Measurements from ENCODE around the gene STPG3. TPM values are rescaled to one million over a fixed set of nuclear protein-coding genes. Genes with fewer than 3 reads are reported as not detected.

Gene STPG3
- total and polyA plus RNA-seq, 3 donors from 2014 or later = 14.6 to 58.9 (median 34.1) TPM

- Histone ChIP-seq H3K9me3 (no peaks in the 10 kb centered on the region), H3K27me3 (no peaks in the 10 kb centered on the region), H3K4me3 (no peak overlapping the region), H3K27ac (no peak overlapping the region), H3K4me1 (peaks cover 22% of the 10 kb centered on the region), H3K36me3 (ENCODE audit: low read depth, missing control alignments) (no peaks in the 10 kb centered on the region)
- TF ChIP-seq POLR2A (IDR thresholded peaks at IDR 0.05) (no peak), CTCF (IDR thresholded peaks at IDR 0.05) (no peak)
- no peak for DNase-seq
- intact Hi-C loops (cut with DNase I; ENCODE audit: low total_unique reads) = no loop called here
- 92 to 95% methylated on average over 9 to 36 of the region's 39 CpGs for WGBS, 2 donors
Observed at GRCh38 chr9:137272241-137273094, 21.4 kb downstream of the STPG3 start.

DNA sequence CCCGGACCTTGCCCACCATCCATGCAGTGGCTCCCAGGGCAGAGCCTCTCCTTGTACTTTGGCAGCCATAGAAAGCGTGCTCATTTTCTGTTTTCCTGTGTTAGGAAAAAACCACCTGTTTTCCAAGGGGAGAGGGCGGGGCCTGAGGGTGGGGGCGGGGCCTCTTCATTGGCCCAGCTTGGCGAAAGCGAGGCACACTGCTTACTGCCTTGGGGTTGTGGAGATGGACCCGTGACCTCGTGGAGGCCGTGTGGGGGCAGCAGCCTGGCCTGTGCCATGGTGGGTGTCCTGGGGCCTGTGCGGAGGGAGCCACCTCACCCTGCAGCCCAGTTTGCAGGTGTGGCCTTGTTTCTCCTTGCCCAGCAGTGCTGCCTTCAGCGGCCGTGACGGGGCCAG lies 22.0 kb downstream of the STPG3 start:
- H3K27ac ChIP-seq = no peak overlapping the region
- TF ChIP-seq CTCF (IDR thresholded peaks at IDR 0.05) (no peak), POLR2A (IDR thresholded peaks at IDR 0.05) (no peak)
- H3K4me1 ChIP-seq = peaks cover 22% of the 10 kb centered on the region
- no peak for DNase-seq
- H3K27me3 ChIP-seq = no peaks in the 10 kb centered on the region
- intact Hi-C loops (cut with DNase I; ENCODE audit: low total_unique reads) = no loop called here
- H3K36me3 ChIP-seq (ENCODE audit: low read depth, missing control alignments) = no peaks in the 10 kb centered on the region
- no peaks in the 10 kb centered on the region for H3K9me3 ChIP-seq
- 89 to 93% methylated on average over 9 to 13 of the region's 13 CpGs for WGBS, 2 donors
- H3K4me3 ChIP-seq = no peak overlapping the region

DNA sequence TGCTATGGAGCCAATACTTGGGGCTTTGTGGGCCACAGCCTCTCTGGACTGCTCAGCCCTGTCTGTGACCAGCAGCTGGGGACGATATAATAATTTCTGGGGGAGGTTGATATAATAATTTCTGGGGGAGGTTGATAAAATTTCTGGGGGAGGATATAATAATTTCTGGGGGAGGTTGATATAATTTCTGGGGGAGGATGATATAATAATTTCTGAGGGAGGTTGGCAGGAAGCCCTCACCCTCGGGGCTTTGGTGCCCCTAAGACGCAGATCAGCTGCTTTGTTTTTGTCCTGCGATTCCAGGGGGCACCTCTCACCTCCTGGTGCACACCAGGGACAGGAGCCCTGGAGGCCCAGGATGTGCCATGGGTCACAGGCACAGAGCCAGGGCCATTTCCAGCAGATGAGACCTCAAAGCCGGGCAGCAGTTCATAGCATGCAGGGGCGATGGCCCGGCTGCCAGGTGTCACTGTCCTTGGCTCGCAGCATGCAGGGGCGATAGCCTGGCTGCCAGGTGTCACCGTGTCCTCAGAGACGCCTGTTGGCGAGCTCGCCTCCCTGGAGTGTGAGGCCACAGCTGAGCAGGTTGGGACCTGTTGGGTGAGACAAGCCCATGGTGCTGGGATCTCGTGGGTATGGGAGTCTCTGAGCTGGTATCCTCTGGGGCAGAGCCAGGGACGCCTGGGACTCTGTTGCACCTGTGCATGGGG lies 22.7 kb downstream of the STPG3 start:
- DNase-seq = no peak
- no peak overlapping the region for H3K27ac ChIP-seq

GRCh38 chr9:137275203-137275587 lies 24.1 kb downstream of the STPG3 start:
- no peak for DNase-seq
- WGBS, 2 donors = 87 to 92% methylated on average over 10 of the region's 10 CpGs
- peaks cover 12% of the 10 kb centered on the region for H3K4me1 ChIP-seq
- intact Hi-C loops (cut with DNase I; ENCODE audit: low total_unique reads) = no loop called here
- H3K27ac ChIP-seq = no peak overlapping the region
- no peaks in the 10 kb centered on the region for H3K9me3 ChIP-seq
- no peaks in the 10 kb centered on the region for H3K27me3 ChIP-seq
- TF ChIP-seq POLR2A (IDR thresholded peaks at IDR 0.05) = no peak
- no peak for TF ChIP-seq CTCF (IDR thresholded peaks at IDR 0.05)
- H3K4me3 ChIP-seq = no peak overlapping the region
- H3K36me3 ChIP-seq (ENCODE audit: low read depth, missing control alignments) = no peaks in the 10 kb centered on the region

More for the DNA sequence above, 22.7 kb downstream of the STPG3 start:
- no peaks in the 10 kb centered on the region for H3K27me3 ChIP-seq
- H3K36me3 ChIP-seq (ENCODE audit: low read depth, missing control alignments) = no peaks in the 10 kb centered on the region
- no peaks in the 10 kb centered on the region for H3K9me3 ChIP-seq
- no peak overlapping the region for H3K4me3 ChIP-seq
- no peak for TF ChIP-seq CTCF (IDR thresholded peaks at IDR 0.05)
- TF ChIP-seq POLR2A (IDR thresholded peaks at IDR 0.05) = no peak
- intact Hi-C loops (cut with DNase I; ENCODE audit: low total_unique reads) = no loop called here
- WGBS, 2 donors = 64 to 73% methylated on average over 4 to 15 of the region's 15 CpGs
- H3K4me1 ChIP-seq = peaks cover 21% of the 10 kb centered on the region
